IPS-11a (cell line): ENCODE measurements around the gene TRAF1.

ENCODE experiments used
- H3K4me3 ChIP-seq: one replicate; pipeline ENCODE4 v1.5.1; 2013; ENCODE audit warnings: low read depth, low read length, control low read depth

The TRAF1 gene

DNA sequence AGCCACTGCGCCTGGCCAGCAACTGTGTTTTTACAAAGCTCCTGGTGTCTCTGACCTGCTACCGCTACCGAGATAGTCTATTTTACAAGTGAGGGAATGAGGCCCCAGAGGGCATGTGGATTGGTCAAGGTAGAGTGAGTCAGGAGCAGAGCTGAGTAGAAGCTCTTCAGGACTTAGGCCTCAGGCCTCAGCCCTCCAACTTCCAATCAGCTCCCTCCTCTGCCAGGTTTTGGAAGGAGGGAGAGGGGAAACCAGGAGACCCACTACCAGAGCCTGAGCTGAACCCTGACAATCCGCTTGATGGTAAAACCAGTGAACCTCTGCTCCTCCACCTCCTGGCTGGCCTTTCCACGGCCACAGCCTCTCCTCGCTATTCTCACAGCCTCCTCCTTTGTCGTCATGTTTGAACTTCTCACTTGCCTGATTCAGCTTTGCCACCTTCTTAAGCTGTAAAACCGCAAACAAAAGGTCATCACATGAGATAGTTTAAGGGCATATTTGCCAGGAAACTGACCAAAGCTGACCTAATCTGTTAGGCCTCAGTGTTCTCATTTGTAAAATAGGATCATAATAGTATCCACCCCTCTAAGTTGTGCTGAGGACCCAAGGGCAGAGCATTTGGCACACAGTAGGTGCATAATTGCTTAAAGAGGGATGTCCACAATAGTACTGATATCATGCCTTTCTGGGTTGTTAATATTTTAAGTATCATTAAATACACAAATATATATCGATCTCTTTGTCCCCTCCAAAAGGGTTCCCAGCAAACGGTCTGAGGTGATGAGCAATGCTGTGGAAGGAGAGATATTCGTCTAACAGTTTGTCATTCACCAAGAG is 1.7 kb downstream of the TRAF1 start:
- H3K4me3 ChIP-seq, result no peak overlapping the region

GRCh38 chr9:120923620-120924328 is 2.8 kb downstream of the TRAF1 start:
- no peak overlapping the region for H3K4me3 ChIP-seq

- H3K4me3 ChIP-seq, result no peak overlapping the region
Observed at GRCh38 chr9:120922404-120923195, 4.0 kb downstream of the TRAF1 start.

DNA sequence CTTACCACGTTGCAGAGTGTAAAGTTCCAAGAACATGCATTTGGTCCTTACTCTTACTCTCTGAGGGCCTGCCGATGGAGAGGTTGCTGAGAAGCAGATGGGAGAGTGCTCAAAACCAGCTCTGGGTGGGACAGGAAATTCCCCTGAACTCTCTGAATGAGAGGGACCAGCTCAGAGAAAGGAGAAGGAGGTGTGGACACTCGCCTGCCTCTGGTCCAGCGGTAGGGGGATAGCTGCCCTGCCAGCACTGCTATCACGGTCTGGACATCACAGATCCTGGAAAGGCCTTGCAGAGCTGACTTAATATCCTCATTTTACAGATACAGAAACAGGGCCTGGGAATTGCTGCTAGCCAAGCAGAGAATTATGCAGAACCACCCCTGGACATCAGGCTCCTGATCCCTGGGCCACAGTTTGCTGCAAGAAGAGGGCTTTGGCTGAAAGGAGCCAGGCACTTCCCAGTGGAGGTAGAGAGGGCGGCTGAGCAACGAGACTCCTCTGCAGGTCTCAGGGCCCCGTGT is 4.9 kb downstream of the TRAF1 start:
- H3K4me3 ChIP-seq, result no peak overlapping the region

- H3K4me3 ChIP-seq, result no peak overlapping the region
Observed at GRCh38 chr9:120920806-120921178, 5.8 kb downstream of the TRAF1 start.

DNA sequence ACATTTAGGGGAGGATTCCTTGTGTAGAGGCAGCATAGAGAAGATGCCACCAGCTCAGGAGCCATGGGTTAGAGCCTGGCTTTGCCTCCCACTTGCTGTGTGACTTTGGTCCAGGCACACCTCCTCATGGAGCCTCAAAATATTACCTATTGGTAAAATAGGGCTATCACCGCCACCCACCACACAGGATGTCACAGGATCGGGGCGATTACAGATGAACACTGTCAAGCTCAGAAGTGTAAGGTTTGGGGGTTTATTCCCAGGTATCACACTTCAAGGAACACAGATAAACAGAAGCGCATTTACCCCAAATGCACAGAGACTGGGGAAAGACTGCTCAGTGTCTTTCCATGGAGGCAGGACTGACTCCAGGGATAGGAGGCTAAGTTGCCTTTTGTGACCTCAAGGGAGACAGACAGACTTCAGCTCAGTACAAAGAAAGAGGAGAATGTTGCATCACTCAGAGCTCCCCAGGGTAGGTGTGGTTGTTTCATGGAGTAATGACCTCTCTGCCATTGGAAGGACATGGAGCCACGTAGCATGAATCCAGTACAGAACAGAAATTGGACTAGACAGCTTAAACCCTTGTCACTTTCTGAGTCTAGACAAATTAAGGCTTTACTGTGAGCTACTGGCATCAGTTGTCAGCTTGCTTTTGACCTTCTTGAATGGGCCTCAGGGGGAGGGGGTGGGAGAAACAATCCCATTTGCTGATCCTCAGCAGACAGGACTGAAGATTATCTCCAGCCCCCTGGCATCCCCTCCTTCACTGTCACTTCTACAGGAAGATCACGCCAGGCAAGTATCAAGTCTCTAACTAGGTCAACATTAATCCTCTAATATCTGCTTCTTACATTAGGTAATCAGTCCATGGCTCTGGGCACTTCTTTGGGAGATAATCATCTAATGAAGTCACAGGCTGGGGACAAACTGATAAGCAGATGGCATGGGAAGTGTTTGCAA is 6.5 kb downstream of the TRAF1 start:
- H3K4me3 ChIP-seq, result no peak overlapping the region

- H3K4me3 ChIP-seq, result no peak overlapping the region
Observed at GRCh38 chr9:120918931-120919842, 7.4 kb downstream of the TRAF1 start.

DNA sequence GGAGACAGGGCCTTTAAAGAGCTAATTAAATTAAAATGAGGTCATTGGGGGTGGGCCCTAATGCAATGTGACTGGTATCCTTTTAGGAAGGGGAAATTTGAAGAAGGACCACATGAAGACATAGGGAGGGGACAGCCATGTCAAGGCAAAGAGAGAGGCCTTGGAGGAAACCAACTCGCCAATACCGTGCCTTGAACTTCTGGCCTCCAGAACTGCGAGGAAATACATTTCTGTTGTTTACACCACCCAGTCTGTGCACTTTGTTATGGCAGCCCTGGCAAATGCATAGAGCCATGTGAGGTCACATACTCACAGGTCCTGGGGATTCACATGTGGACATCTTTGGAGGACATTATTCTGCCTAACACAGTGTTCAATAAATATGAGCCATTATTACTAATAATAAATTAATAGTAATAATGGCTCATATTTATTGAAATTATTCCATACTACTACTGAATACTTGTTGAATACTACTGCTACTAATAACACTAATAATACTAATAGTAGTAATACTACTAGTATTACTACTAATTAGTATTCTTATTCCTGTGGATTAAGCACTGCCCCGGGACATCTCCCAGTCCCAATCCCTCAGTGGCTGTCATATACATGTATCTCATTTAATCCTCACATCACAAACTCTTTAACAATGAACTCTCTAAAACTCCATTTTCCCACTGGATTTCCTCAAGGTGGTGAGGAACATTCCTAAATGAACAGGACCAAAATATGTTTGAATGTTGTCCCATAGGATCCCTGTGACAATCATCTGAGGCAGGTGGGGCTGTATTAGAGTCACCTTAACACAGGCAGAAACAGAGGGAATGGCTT is 8.4 kb downstream of the TRAF1 start:
- no peak overlapping the region for H3K4me3 ChIP-seq

DNA sequence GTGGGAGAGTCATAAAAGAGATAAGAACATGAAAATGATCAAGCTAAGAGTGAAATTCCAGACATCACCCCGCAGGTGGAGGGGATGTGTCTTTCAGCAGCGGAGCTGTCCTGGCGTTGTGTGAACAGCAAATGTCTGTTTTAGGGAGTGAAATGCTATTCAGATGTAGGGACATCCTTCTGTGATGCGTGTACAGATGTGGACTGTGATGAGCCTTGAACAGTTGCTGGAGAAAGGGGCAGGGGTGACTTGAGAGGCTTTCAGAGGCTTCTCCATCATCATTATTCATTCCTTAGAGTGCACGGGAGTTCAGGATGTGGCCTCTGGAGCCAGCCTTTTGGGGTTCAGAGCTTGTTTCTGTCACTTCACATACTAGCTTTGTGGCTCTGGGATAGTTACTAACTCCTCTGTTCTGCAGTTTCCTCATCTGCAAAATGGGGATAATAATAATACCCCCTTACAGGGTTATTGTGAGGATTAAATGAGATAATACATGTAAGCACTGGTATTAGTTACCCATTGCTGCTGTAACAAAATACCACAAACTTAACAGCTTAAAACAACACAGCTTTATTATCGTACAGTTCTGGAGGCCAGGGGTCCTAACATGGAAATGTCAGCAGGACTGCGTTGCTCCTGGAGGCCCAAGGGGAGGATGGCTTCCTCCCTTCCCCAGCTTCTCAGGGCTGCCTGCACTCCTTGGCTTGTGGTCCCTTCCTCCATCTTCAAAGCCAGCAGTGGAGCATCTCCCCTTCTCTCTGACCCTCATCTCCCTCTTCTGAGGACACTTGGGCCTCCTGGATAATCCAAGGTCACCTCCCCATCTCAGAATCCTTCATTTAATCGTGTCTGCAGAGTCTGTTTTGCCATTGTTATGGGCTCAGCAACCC is 9.4 kb downstream of the TRAF1 start:
- H3K4me3 ChIP-seq, result no peak overlapping the region

GRCh38 chr9:120916588-120916987 is 10.0 kb downstream of the TRAF1 start:
- H3K4me3 ChIP-seq, result no peak overlapping the region

- no peak overlapping the region for H3K4me3 ChIP-seq
Observed at GRCh38 chr9:120915854-120916470, 10.6 kb downstream of the TRAF1 start.

DNA sequence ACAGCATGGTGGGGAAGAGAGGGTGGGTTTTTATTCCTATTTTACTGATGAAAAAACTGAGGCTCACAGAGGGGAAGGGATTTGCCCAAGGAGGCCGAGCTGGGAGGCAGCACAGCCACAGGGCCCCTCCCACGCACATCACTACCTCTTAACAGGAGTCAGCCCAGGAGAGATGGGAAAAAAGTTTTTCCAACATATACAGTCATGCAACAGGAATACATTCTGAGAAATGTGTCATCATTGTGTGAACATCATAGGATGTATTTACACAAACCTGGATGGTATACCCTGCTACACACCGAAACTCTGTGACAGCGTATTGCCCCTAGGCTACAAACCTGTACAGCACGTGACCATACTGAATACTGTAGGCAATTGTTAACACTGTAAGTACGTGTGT is 11.6 kb downstream of the TRAF1 start:
- H3K4me3 ChIP-seq, result no peak overlapping the region

GRCh38 chr9:120914396-120914795 is 12.2 kb downstream of the TRAF1 start:
- no peak overlapping the region for H3K4me3 ChIP-seq

- no peak overlapping the region for H3K4me3 ChIP-seq
Observed at GRCh38 chr9:120913647-120914264, 12.8 kb downstream of the TRAF1 start.

GRCh38 chr9:120912958-120913646 is 13.5 kb downstream of the TRAF1 start:
- H3K4me3 ChIP-seq, result no peak overlapping the region

DNA sequence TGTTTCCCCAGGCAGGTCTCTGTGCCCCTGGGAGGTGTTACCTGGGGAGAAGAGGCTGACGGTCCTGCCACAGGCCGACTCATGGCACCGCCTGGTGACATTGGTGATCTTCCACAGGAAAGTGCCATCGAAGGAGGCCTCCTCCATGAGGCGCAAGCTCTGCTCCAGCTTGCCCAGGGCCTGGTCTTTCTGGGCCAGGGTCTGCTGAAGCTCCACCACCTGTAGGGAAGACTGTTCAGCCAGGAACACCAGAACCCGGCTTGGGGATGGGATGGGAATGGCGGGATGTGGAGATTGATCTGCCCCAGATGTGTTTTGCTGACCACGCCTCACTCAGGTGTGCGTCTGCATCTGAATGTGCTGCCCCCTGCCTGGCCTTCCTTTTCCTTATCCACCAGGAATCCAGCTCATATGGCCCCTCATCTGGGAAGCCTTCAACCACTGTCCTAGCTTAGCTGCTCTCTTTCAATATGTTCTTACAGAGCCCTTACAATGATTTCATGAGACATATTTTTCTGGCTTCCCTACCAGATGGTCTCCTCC is 15.2 kb downstream of the TRAF1 start:
- no peak overlapping the region for H3K4me3 ChIP-seq
